D721Med (cell line): Measurements from ENCODE around the gene CDC42BPG.
A peak's percentile ranks its signal among the peaks of the same experiment; 100 is the strongest.

Experiments
- DNase-seq: peaks from one replicate; pipeline ENCODE4 v3.0.0; 2011; ENCODE audit warnings: low spot score; ENCODE audit not compliant: insufficient read length
- FAIRE-seq: peaks from 2 replicates; lab custom pipeline; 2011; peaks lifted over from hg19 to GRCh38; lab: Jason Lieb, UNC
- TF ChIP-seq, protein P1 (sequence below): IDR thresholded peaks from 2 replicates; pipeline ENCODE4 v1.5.1; 2012; ENCODE audit warnings: mild to moderate bottlenecking, control low read depth; ENCODE audit not compliant: insufficient read depth; ENCODE audit errors: missing control alignments

CDC42BPG gene

DNA sequence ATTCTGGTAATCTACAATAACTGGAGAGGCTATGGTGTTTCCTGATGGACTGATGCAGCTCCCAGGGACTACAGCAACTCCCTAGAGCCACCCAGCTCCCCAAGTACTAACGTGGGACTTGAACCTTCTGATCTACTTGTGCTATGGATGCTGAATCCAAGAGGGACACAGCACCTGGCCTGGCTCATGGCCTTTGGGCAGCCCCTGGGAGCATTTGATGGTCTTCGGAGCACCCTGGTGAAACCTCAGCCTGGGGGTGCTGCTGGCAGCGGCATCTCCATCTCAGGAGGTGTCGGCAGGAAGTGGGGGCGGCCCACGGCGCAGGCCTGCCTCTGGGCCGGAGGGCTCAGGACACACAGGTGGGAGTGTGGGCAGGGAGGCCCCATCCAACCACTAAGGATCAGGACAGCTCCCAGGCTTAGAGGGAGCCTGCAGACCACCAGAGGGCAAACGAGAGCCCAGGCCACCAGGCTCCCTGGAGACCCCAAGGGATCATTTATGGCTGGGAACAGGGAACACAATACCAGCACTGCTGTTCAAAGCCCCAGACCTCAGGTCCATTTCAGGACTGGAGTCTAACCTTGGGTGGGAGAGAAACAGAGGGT lies 25.2 kb upstream of the CDC42BPG start:
- DNase-seq: no peak
- no peak for FAIRE-seq
- TF ChIP-seq, protein P1, sequence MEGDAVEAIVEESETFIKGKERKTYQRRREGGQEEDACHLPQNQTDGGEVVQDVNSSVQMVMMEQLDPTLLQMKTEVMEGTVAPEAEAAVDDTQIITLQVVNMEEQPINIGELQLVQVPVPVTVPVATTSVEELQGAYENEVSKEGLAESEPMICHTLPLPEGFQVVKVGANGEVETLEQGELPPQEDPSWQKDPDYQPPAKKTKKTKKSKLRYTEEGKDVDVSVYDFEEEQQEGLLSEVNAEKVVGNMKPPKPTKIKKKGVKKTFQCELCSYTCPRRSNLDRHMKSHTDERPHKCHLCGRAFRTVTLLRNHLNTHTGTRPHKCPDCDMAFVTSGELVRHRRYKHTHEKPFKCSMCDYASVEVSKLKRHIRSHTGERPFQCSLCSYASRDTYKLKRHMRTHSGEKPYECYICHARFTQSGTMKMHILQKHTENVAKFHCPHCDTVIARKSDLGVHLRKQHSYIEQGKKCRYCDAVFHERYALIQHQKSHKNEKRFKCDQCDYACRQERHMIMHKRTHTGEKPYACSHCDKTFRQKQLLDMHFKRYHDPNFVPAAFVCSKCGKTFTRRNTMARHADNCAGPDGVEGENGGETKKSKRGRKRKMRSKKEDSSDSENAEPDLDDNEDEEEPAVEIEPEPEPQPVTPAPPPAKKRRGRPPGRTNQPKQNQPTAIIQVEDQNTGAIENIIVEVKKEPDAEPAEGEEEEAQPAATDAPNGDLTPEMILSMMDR: peak; percentile 43

DNA sequence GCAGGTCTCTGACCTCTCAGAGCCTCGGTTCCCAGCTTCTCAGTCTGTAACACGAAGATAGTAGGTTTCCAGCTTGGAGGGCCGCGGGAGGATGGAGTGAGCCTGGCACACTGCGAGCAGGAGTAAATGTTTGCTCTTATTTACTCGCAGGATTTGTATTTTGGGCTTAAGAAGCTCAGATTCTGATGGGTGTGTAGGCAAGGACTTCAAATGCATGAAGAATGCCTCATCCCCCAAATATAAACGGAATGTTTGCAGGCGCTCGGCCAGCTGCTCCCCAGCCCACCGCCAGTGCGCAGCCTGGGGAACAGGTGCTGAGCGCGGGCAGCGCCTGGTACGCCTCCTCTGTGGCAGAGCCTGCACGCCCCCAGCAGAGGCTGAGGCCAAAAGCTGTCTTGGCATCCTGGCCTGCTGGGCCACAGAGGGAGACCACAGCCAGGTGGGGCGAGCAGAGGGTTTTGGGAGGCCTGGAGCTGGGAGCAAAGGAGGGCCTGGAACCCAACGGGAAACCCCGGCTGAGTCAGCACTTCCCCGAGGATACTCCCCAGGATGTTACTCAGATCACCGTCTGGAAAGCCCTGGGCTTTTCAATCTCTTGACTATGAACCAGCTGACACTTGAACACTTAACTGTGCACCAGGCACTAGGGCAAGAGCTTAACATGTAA lies 24.6 kb upstream of the CDC42BPG start:
- DNase-seq: no peak
- FAIRE-seq: no peak
- TF ChIP-seq, protein P1: no peak

DNA sequence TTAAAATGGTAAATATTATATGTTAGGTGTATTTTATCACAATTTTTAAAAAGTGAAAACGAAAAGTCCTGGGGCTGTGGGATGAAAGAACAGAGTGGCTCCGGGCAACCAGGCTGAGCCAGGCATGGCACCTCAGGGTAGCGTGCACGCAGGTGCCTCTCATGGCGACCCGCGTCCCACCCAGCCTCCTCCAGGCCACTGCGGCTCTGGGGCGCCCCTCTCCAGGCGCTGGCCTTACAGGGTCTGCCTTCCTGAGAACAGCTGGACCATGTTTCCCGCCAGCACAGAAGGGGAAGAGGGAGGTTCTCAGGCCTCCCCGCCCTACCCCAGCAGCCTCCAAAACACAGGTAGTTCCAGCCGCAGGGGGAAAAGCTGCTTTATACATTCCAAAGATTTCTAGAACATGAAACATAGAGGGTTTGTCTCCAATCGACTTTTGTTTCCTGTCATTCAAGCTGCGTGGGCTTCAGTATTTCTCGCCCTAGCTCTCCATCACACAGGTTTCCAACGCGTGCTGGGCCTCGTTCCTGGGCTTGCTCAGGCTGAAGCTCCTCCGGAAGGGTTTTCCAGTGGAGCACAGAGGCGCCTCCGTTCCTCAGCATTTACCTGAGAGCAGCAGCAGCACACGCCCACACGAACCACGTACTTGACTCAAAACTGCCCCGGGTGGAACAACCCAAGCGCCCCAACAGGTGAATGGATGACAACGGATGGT lies 23.5 kb upstream of the CDC42BPG start:
- DNase-seq: no peak
- TF ChIP-seq, protein P1: no peak
- no peak for FAIRE-seq

DNA sequence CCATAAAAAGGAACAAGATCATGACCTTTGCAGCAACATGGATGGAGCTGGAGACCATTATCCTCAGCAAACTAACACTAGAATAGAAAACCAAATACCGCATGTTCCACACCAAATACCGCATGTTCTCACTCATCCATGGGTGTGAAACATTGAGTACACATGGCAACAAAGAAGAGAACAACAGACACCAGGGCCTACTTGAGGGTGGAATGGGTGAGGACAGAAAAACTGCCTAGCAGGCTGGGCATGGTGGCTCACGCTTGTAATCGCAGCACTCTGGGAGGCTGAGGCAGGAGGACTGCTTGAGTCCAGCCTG lies 21.7 kb upstream of the CDC42BPG start:
- no peak for FAIRE-seq
- TF ChIP-seq, protein P1: no peak

DNA sequence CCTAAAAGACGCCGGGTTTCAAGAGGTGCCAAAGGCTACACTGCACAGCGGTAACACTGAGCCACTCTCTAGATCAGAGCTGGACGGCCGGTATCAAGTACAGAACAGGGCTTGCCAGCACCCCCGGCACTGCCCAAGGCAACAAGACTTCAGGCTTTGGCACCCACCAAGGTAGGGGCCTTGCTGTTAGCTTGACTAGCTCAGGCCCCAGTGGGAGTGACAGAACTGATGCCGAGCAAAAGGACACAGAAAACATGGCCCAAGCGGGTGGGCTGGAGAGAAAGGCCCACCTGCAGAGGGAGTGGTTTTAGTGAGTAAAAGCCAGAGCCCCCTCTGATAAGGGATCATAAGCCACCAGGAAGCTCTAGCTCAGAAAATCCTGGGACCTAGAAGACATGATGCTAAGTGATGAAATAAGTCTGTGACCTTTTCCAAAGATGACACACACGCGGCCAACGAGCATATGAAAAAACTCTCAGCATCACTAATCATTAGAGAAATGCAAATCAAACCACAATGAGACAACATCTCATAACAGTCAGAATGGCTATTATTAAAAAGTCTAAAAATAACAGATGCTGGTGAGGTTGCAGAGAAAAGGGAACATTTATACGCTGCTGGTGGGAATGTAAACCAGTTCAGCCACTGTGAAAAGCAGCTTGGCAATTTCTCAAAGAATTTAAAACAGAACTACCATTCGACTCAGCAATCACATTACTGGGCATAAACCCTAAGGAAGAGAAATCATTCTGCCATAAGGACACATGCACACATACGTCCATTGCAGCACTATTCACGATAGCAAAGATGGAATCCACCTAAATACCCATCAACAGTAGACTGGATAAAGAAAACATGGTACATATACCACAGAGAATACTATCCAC lies 21.1 kb upstream of the CDC42BPG start:
- TF ChIP-seq, protein P1: no peak
- DNase-seq: no peak
- no peak for FAIRE-seq

More for the DNA sequence above, 21.7 kb upstream of the CDC42BPG start:
- no peak for DNase-seq

DNA sequence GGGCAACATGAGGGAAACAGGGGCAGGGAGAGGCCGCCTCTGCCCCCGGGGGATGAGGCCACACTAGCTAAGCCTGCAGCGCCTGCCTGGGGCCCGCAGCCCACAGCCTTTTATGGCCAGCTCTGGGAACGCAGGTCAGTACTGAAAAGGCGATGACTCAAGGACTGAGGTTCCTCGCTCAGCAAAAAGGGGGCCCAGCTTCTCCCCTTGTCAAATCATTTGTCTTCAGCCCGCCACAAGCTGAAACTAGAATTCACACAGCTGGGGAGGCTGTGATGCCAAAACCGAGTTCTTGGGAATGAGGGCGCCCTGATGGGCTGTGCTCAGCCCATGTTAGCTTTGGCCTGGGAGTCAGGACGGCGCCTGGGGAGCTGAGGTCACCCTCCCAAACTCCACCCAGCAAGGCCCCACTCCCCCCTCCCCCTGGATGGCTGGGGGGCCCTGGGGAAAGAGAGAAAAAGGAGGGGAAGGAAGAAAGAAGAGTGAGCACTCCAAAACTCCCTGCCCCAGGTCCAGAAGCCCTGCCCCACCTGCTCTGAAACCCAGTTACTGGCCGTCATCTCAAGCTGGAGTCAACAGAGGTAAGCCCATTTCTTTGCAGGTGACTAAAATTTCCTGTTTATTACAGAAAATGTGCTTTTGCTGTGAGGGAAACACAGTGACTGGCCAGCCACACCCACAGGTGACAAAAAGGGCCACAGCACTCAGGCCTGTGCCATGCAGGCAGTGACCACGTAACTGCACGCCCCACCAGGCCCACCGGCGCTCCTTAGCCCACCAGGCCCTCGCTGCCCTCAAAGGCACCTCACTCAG lies 20.2 kb upstream of the CDC42BPG start:
- DNase-seq (no peak), FAIRE-seq (no peak)
- TF ChIP-seq, protein P1: no peak
